Astrocyte (in vitro differentiated cells and primary cell): Measurements from ENCODE around the gene GLS.

Experiments used
- EZH2 ChIP-seq: IDR thresholded peaks from 2 replicates; pipeline ENCODE4 v1.6.1; 2012; ENCODE audit warnings: mild to moderate bottlenecking, low read length, inconsistent platforms; ENCODE audit not compliant: insufficient read depth
- TF ChIP-seq, protein P1 (sequence below): IDR thresholded peaks from 2 replicates; pipeline ENCODE4 v1.5.1; 2011; ENCODE audit warnings: low read depth, mild to moderate bottlenecking, inconsistent platforms, low read length, moderate library complexity; ENCODE audit not compliant: insufficient read depth

DNA sequence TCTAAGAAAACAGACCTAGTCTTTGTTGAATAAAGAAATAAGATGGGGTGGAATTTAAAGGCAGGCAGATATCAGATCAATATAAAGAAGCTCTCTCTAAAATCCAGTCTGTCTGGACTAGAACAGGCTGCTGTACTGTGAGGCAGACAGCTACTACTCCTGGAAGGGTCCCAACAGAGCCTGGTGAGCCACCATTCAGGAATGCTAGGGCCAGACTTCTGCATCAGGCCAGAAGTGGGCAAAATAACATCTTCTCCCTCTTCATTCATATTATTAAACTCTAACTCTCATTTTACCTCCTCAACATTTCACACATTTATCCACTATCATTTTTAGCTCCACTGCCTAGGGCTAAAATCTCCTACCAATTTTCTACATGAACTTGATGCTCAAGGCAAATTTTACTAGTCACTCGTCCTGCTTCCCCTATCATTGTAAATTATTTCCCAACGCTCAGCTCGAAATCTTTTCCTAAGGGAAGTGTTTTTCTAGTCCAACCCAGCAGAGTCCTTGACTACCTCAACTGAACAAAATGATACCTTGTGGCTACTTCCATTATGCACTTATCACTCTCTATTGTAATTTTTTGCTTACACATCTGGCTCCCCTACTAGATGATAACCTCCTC, 45.2 kb upstream of the GLS start:
- TF ChIP-seq, protein P1, sequence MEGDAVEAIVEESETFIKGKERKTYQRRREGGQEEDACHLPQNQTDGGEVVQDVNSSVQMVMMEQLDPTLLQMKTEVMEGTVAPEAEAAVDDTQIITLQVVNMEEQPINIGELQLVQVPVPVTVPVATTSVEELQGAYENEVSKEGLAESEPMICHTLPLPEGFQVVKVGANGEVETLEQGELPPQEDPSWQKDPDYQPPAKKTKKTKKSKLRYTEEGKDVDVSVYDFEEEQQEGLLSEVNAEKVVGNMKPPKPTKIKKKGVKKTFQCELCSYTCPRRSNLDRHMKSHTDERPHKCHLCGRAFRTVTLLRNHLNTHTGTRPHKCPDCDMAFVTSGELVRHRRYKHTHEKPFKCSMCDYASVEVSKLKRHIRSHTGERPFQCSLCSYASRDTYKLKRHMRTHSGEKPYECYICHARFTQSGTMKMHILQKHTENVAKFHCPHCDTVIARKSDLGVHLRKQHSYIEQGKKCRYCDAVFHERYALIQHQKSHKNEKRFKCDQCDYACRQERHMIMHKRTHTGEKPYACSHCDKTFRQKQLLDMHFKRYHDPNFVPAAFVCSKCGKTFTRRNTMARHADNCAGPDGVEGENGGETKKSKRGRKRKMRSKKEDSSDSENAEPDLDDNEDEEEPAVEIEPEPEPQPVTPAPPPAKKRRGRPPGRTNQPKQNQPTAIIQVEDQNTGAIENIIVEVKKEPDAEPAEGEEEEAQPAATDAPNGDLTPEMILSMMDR: no peak
- TF ChIP-seq EZH2: no peak
